ENCODE results near the gene TRIM14. TPM values are rescaled to one million over a fixed set of nuclear protein-coding genes. Genes with fewer than 3 reads are reported as not detected.

The TRIM14 gene
- total RNA-seq, 1 experiment from 2014 or later = 12.5 TPM

GRCh38 chr9:98120476-98120875 lies 1.5 kb upstream of the TRIM14 start:
- WGBS (ENCODE audit: extremely low coverage, insufficient read length, low lambda C conversion rate) = no CpG with 5 or more reads among the region's 3 CpGs
- H2AFZ ChIP-seq (ENCODE audit: low read length) = no peak overlapping the region

More at GRCh38 chr9:98120476-98120875, 1.5 kb upstream of the TRIM14 start:
- peaks cover 5 to 9% (median 6%) of the 10 kb centered on the region in 3 experiments; a peak in 4 of 7 replicates for H3K36me3 Mint-ChIP-seq (ENCODE audit: insufficient read depth in 1 of 3, low read depth in 3 of 3)
- peak overlapping the region; percentile 14 to 15; a peak in 2 of 5 replicates for H3K4me3 Mint-ChIP-seq
- Histone ChIP-seq H4K91ac (ENCODE audit: insufficient read length, low read depth, low read length) (no peak overlapping the region), H3K79me2 (ENCODE audit: insufficient read depth, low read length) (no peaks in the 10 kb centered on the region), H3K4me1 (ENCODE audit: insufficient read depth, low read length) (no peaks in the 10 kb centered on the region), H3K4me2 (ENCODE audit: insufficient read depth, insufficient read length, low read length) (no peak overlapping the region), H3K27me3 (ENCODE audit: insufficient read depth, low read length) (no peaks in the 10 kb centered on the region), H3K23me2 (ENCODE audit: insufficient read length, low read depth, low read length, poor library complexity, severe bottlenecking) (peaks cover 8% of the 10 kb centered on the region), H2AK5ac (ENCODE audit: insufficient read length, low read length) (no peak overlapping the region), H3K18ac (ENCODE audit: insufficient read length, low read depth, low read length) (no peak overlapping the region), H2BK12ac (ENCODE audit: insufficient read length, low read depth, low read length) (no peak overlapping the region), H2BK20ac (ENCODE audit: low read depth, low read length, poor library complexity, severe bottlenecking) (no peak overlapping the region), H3K14ac (ENCODE audit: insufficient read depth, low read length) (no peak overlapping the region), H3K9me3 (ENCODE audit: control insufficient read depth, low read depth, low read length) (no peaks in the 10 kb centered on the region), H3K23ac (ENCODE audit: insufficient read length, low read depth, low read length) (no peak overlapping the region), H3K79me1 (ENCODE audit: insufficient read depth, low read depth, low read length, poor library complexity, severe bottlenecking) (no peaks in the 10 kb centered on the region), H3T11ph (ENCODE audit: low read length) (no peak overlapping the region), H4K5ac (ENCODE audit: insufficient read length, low read depth, low read length) (no peak overlapping the region), H3K4ac (ENCODE audit: low read depth, low read length) (no peak overlapping the region), H3K56ac (ENCODE audit: insufficient read length, low read depth, low read length) (no peak overlapping the region), H4K8ac (replicated peaks; ENCODE audit: insufficient read length, low read depth, low read length) (no peak overlapping the region), H2BK120ac (ENCODE audit: low read depth, low read length, poor library complexity, severe bottlenecking) (no peak overlapping the region), H4K20me1 (ENCODE audit: control insufficient read depth, insufficient read depth, insufficient read length) (no peaks in the 10 kb centered on the region), H3K9ac (ENCODE audit: extremely low read depth, insufficient read length, low read length) (no peak overlapping the region), H2BK15ac (ENCODE audit: low read depth, low read length) (no peak overlapping the region), H3K27ac (ENCODE audit: insufficient read length, low read depth, low read length) (no peak overlapping the region), H2BK5ac (ENCODE audit: insufficient read length, low read length) (no peak overlapping the region)
- peaks cover 12 to 13% of the 10 kb centered on the region in 2 experiments for H3K4me1 Mint-ChIP-seq
- no peak overlapping the region for H3K27ac Mint-ChIP-seq
- no peaks in the 10 kb centered on the region; a peak in 2 of 5 replicates for H3K9me3 Mint-ChIP-seq
- DNase-seq = no peak
- H3K27me3 Mint-ChIP-seq (ENCODE audit: low read depth) = peaks cover 13% of the 10 kb centered on the region
- TF ChIP-seq, protein P1, sequence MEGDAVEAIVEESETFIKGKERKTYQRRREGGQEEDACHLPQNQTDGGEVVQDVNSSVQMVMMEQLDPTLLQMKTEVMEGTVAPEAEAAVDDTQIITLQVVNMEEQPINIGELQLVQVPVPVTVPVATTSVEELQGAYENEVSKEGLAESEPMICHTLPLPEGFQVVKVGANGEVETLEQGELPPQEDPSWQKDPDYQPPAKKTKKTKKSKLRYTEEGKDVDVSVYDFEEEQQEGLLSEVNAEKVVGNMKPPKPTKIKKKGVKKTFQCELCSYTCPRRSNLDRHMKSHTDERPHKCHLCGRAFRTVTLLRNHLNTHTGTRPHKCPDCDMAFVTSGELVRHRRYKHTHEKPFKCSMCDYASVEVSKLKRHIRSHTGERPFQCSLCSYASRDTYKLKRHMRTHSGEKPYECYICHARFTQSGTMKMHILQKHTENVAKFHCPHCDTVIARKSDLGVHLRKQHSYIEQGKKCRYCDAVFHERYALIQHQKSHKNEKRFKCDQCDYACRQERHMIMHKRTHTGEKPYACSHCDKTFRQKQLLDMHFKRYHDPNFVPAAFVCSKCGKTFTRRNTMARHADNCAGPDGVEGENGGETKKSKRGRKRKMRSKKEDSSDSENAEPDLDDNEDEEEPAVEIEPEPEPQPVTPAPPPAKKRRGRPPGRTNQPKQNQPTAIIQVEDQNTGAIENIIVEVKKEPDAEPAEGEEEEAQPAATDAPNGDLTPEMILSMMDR (conservative IDR thresholded peaks at IDR 0.05) = no peak
